Smooth muscle cell (in vitro differentiated cells): ENCODE data around the gene EMSY. TPM values are rescaled to one million over a fixed set of nuclear protein-coding genes. Genes with fewer than 3 reads are reported as not detected.
A peak's percentile ranks its signal among the peaks of the same experiment; 100 is the strongest.

Experiments used
- DNase-seq: peaks from one replicate; lab custom pipeline; 2025; ENCODE audit not compliant: unreplicated experiment; lab: John Stamatoyannopoulos, UW
- H2AFZ ChIP-seq: fragments of 200-600 bp; sonication (generic); 2 replicates; pipeline ENCODE4 v1.6.0; 2016; ENCODE audit warnings: antibody characterized with exemption, low read depth, mild to moderate bottlenecking
- H3F3A ChIP-seq: fragments of 200-600 bp; sonication (generic); 2 replicates; pipeline ENCODE4 v1.6.0; 2017; ENCODE audit warnings: antibody characterized with exemption, low read depth
- H3K27ac ChIP-seq: fragments of 200-600 bp; sonication (generic); 2 replicates; pipeline ENCODE4 v1.5.1; 2016; ENCODE audit warnings: low read depth, mild to moderate bottlenecking
- H3K27me3 ChIP-seq: fragments of 200-600 bp; sonication (generic); 2 replicates; pipeline ENCODE4 v1.6.1; 2016; ENCODE audit warnings: low read depth, mild to moderate bottlenecking
- H3K36me3 ChIP-seq: fragments of 200-600 bp; sonication (generic); 2 replicates; pipeline ENCODE4 v1.5.1; 2016; ENCODE audit warnings: low read depth
- H3K4me1 ChIP-seq: fragments of 200-600 bp; sonication (generic); 2 replicates; pipeline ENCODE4 v1.5.1; 2016; ENCODE audit warnings: low read depth
- H3K4me2 ChIP-seq: fragments of 200-600 bp; sonication (generic); 2 replicates; pipeline ENCODE4 v1.6.0; 2016; ENCODE audit warnings: mild to moderate bottlenecking
- H3K4me3 ChIP-seq: fragments of 200-600 bp; sonication (generic); 2 replicates; pipeline ENCODE4 v1.5.1; 2016; ENCODE audit warnings: mild to moderate bottlenecking
- H3K79me2 ChIP-seq: fragments of 200-600 bp; sonication (generic); 2 replicates; pipeline ENCODE4 v1.6.0; 2016; ENCODE audit warnings: low read depth, mild to moderate bottlenecking
- H3K9ac ChIP-seq: fragments of 200-600 bp; sonication (generic); 2 replicates; pipeline ENCODE4 v1.6.0; 2016; ENCODE audit warnings: low read depth
- H3K9me3 ChIP-seq: fragments of 200-600 bp; sonication (generic); replicated peaks from 2 replicates; pipeline ENCODE4 v1.5.1; 2016; ENCODE audit warnings: low read depth
- H4K20me1 ChIP-seq: fragments of 200-600 bp; sonication (generic); 2 replicates; pipeline ENCODE4 v1.6.0; 2016; ENCODE audit warnings: low read depth
- WGBS: methylation state at CpG from one replicate; pipeline ENCODE4 v1.1.7; 2016; ENCODE audit warnings: low lambda C conversion rate; 5-methylcytosine and 5-hydroxymethylcytosine counted together
- polyA plus RNA-seq: library from polyadenylated mRNA; unstranded; fragments of >200 nt; fragmentation: Nextera tagmentation; extraction: Ambion mirVana; gene quantifications from 2 replicates; pipeline ENCODE4 v1.2.1, GENCODE V29; 2016
- total RNA-seq: library from RNA; depleted of rRNA; stranded (reverse); fragments of >200 nt; gene quantifications from 2 replicates; pipeline ENCODE4 v1.2.3, GENCODE V29; 2014
- TF ChIP-seq, protein P1 (sequence below): fragments of 200-600 bp; sonication (generic); IDR thresholded peaks from 2 replicates; pipeline ENCODE4 v1.5.1; 2017; ENCODE audit warnings: borderline replicate concordance, mild to moderate bottlenecking, antibody characterized with exemption; ENCODE audit not compliant: insufficient read depth, poor library complexity, severe bottlenecking

The EMSY gene
- total and polyA plus RNA-seq, 2 experiments from 2014 or later: 14.5 to 26.0 TPM

DNA sequence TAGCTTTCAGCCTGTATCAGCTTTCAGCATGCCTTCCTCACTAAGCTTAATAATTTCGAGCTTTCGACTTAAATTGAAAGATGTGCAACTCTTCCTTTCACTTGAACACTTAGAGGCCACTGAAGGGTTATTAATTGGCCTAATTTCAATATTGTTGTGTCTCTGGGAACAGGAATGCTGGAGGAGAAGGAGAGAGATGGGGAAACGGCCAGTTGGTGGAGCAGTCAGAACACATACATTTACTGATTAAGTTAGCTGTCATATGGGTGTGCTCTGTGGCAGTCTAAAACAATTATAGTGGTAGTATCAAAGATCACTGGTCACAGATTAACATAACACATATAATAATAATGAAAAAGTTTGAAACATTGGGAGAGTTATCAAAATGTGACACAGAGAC is 119.5 kb downstream of the EMSY start:
- H3K27ac ChIP-seq: no peak overlapping the region
- no peak overlapping the region for H3K4me2 ChIP-seq
- H3K27me3 ChIP-seq: no peaks in the 10 kb centered on the region
- H3K4me1 ChIP-seq: no peaks in the 10 kb centered on the region
- H2AFZ ChIP-seq: no peak overlapping the region
- H3F3A ChIP-seq: no peaks in the 10 kb centered on the region
- no peak for DNase-seq
- TF ChIP-seq, protein P1, sequence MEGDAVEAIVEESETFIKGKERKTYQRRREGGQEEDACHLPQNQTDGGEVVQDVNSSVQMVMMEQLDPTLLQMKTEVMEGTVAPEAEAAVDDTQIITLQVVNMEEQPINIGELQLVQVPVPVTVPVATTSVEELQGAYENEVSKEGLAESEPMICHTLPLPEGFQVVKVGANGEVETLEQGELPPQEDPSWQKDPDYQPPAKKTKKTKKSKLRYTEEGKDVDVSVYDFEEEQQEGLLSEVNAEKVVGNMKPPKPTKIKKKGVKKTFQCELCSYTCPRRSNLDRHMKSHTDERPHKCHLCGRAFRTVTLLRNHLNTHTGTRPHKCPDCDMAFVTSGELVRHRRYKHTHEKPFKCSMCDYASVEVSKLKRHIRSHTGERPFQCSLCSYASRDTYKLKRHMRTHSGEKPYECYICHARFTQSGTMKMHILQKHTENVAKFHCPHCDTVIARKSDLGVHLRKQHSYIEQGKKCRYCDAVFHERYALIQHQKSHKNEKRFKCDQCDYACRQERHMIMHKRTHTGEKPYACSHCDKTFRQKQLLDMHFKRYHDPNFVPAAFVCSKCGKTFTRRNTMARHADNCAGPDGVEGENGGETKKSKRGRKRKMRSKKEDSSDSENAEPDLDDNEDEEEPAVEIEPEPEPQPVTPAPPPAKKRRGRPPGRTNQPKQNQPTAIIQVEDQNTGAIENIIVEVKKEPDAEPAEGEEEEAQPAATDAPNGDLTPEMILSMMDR: no peak
- 75% methylated on average over 3 of the region's 3 CpGs for WGBS
- no peak overlapping the region for H3K9ac ChIP-seq
- H3K36me3 ChIP-seq: no peaks in the 10 kb centered on the region
- H3K79me2 ChIP-seq: no peaks in the 10 kb centered on the region
- no peak overlapping the region for H3K4me3 ChIP-seq
- no peaks in the 10 kb centered on the region for H3K9me3 ChIP-seq
- no peaks in the 10 kb centered on the region for H4K20me1 ChIP-seq

DNA sequence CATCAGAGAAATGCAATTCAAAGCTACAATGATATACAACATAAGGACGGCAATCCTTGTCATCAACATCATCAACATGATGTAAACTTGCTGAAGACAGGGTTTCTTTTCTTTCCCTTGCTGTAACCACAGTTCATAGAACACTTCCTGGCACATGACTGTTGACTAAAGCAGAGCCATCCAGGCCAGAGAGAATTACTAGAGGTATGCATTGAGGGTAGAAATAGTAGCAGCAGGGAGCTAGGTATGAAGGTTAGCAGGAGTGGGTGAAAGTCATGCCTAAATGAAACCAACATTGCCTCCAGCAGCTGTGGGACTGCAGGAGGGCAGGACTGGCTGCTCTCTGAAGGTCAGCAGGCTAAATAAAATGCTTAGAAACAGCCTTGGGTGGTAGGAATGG is 122.0 kb downstream of the EMSY start:
- 0% methylated on average over 1 of the region's 1 CpG for WGBS
- Histone ChIP-seq H4K20me1 (no peaks in the 10 kb centered on the region), H3K27me3 (no peaks in the 10 kb centered on the region), H3K9ac (no peak overlapping the region), H3K27ac (no peak overlapping the region), H3K4me2 (no peak overlapping the region), H3F3A (no peaks in the 10 kb centered on the region), H3K36me3 (no peaks in the 10 kb centered on the region), H3K4me1 (no peaks in the 10 kb centered on the region), H3K79me2 (no peaks in the 10 kb centered on the region), H3K9me3 (no peaks in the 10 kb centered on the region), H2AFZ (no peak overlapping the region), H3K4me3 (no peak overlapping the region)
- TF ChIP-seq, protein P1: no peak
- no peak for DNase-seq

DNA sequence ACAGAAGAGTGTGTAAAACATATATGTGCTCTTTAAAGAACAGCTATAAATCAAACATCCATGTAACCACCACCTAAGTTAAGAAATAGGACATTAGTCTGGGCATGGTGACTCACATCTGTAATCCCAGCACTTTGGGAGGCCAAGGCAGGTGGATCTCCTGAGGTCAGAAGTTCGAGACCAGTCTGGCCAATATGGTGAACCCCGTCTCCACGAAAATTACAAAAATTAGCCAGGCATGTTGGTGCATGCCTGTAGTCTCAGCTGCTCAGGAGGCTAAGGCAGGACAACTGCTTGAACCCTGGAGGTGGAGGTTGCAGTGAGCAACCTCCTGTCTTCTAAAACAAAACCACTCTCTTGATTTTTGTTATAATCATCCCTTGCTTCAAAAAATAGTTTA is 122.4 kb downstream of the EMSY start:
- TF ChIP-seq, protein P1: no peak
- no peak overlapping the region for H3K4me2 ChIP-seq
- H3K27me3 ChIP-seq: no peaks in the 10 kb centered on the region
- H2AFZ ChIP-seq: no peak overlapping the region
- H3K9me3 ChIP-seq: no peaks in the 10 kb centered on the region
- no peaks in the 10 kb centered on the region for H3K79me2 ChIP-seq
- H3K36me3 ChIP-seq: no peaks in the 10 kb centered on the region
- DNase-seq: no peak
- H4K20me1 ChIP-seq: no peaks in the 10 kb centered on the region
- H3K4me1 ChIP-seq: no peaks in the 10 kb centered on the region
- no peak overlapping the region for H3K27ac ChIP-seq
- H3K9ac ChIP-seq: no peak overlapping the region
- WGBS: 87% methylated on average over 3 of the region's 3 CpGs
- H3K4me3 ChIP-seq: no peak overlapping the region
- no peaks in the 10 kb centered on the region for H3F3A ChIP-seq

DNA sequence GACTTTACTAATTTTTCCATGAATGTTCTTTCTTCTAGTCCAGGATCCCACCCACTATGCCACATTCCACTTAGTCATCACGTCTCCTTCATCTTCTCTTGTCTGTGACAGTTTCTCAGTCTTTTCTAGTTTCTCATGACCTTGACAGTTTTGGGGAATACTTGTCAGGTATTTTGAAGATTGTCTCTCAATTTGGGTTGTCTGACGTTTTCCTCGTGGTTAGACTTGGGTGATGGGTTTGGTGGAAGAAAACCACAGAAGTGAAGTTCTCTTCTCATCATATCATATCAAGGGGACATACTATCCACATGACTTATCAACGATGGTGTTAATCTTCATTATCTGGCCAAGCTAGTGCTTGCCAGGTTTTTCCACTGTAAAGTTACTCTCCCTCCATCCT is 123.3 kb downstream of the EMSY start:
- Histone ChIP-seq H3K4me2 (peak overlapping the region; percentile 43), H3K79me2 (no peaks in the 10 kb centered on the region), H4K20me1 (no peaks in the 10 kb centered on the region), H3K4me3 (no peak overlapping the region), H3K36me3 (no peaks in the 10 kb centered on the region), H3K4me1 (no peaks in the 10 kb centered on the region), H3K9me3 (no peaks in the 10 kb centered on the region), H3K27me3 (no peaks in the 10 kb centered on the region), H3K27ac (peak overlapping the region; percentile 15), H2AFZ (no peak overlapping the region), H3F3A (no peaks in the 10 kb centered on the region), H3K9ac (no peak overlapping the region)
- 35% methylated on average over 4 of the region's 4 CpGs for WGBS
- TF ChIP-seq, protein P1: no peak
- no peak for DNase-seq
